ENCODE data around the gene PRR20G. TPM values are rescaled to one million over a fixed set of nuclear protein-coding genes. Genes with fewer than 3 reads are reported as not detected.

Gene PRR20G
- total RNA-seq, 1 donor from 2014 or later = not detected

DNA sequence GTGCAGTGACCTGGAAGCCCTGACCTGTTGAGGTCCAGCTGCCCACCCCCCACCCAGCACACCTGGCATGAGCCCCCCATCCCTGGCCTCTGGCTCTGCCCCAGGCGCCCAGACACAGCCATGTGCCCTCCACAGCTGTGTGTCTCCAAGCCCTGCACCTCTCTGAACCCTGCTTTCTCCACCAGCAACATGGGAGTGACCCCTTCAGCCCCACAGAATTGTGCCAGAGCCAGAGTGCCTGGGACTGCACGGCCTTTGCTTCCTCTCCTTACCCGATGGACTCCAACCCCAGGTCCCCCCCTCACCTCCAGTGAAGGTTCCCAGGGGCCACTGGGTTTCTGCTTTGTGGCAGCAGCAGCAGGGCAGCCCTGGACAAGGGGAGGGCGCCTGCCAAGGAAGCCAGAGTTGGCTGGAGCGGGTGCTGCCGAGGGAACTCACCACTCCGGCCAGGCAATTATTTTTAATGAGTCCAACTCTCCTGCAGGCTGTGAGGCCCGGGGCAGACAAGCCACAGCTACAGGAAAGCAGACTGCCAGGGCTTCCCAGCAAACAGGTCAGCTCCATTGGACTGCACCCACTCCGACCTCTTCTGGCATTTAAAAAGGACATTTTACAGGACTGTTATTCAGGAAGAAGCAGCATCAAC, 24.1 kb downstream of the PRR20G start:
- no peak for DNase-seq (ENCODE audit: low spot score)

DNA sequence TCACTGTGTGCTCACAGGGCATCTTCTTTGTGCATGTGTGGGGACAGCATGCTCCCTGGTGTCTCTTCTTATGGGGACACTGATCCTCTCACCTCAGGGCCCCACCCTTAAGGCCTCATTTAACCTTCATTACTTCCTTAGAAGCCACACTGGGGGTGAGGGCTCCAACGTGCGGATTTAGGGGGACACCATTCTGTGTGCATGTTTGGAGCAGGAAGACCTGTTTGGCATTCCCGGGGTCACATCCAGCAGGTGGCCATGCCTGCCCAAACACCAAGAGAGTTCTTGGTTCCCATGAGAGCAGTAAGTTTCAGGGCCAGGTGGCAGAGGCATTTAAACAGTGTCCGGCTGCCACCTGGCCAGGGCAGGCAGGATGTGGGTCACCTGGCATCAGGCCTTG, 24.8 kb downstream of the PRR20G start:
- DNase-seq (ENCODE audit: low spot score) = no peak

DNA sequence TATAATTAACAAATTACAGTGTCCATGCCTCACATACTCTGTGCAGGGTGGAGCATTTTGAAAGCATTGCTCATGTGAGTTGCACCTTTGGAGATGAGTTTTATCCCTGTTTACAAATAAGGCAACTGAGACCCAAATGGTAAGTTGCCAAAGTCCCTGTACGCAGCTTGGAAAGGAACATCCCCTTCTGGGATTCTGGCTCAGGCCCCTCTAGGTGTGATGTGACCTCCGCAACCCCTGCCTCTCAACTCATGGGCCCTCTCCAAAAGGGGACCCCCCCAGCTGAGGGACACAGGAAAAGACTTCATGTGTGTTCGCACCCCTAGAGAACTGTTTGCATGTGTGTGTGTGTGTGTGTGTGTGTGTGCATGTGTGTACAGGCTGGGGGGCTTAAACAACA, 25.3 kb downstream of the PRR20G start:
- DNase-seq (ENCODE audit: low spot score) = no peak

DNA sequence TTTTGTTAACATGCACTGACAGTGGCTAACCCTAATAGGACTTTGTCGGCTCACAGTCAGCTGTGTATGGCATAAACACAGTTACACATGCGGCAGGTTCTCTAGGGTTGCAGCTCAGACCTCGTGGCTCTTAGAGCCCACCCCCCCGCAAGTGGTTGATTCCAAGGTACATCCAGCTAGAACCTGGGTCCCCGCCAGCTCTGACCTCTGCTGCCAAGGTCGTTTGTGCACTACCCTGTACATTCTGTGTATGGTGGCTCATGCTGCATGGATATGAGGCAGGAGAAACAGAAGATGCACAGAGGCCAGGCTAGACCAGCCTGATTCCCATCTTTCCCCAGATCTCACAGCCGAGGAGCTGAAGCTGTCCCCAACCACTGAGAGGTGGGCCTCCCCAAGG, 25.9 kb downstream of the PRR20G start:
- no peak for DNase-seq (ENCODE audit: low spot score)

DNA sequence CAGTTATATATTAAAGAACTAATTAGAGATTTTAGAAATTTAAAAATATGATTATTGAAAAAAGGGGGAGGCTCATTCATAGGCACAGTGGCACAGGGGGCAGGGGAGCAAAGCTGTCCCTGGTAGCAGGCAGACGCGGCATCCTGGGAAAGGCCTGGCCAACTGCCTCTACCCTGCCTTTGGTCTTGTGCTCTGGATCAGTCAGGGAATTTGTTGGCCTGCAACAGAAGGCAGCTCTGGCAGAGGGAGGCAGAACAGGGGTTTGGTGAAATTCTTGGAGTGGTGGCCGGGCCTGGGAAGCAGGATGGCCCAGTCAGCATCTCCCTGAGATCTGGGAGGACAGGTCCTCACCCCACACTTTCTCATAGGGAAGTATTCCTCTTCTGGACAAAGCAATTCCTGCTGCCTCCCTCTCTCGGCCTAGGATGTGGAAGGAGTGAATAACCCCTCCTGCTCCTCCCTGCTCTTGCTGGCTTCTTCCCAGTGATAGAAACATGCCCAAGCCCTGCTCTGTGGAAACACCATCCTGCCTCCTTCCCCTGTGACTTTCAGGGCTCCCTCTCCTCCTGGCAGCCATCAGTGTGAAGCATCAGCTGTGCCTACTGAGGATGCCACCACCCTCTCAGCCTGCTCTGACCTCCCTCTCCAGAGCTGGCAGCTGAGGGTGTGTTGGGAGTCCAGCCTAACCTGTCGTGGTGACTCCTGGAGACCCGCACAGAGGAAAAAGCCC, 26.9 kb downstream of the PRR20G start:
- no peak for DNase-seq (ENCODE audit: low spot score)

DNA sequence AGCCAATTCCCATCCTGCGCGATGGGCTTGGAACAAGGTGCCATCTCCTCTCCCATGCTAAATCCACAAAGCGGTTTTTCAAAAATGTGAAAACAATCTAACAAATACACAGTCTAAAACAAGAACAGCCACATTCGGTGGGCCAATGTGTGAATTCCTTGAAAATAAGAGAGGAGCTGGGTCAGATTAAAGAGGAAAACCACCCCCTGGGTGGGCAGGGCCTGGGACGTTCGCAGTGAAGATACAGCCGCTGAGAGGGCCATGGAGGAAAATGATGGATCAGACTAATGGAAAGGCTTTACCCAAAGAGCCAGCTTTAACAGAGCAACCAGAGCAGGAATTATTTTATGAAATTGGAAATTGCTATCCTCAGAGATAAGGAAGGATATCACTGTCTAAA, 27.4 kb downstream of the PRR20G start:
- DNase-seq (ENCODE audit: low spot score) = no peak

DNA sequence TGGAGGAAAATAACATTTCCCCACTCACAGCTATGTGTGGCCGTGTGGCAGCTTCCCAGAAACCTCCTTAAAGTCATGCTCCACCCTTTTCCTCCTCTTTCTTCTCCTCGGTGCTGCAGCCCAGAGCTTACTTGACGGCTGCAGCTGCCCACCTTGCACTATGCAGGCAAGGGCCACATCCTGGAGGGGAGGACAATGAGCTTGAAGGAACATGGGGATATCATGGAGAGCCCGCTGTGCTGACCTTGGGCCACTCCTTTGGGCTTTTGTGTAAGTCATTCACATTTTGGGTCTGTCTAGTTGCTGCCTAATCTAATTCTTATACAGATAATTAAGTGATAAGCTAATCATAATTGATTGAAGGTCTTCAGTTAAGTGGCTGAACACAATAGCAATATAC, 28.0 kb downstream of the PRR20G start:
- no peak for DNase-seq (ENCODE audit: low spot score)

DNA sequence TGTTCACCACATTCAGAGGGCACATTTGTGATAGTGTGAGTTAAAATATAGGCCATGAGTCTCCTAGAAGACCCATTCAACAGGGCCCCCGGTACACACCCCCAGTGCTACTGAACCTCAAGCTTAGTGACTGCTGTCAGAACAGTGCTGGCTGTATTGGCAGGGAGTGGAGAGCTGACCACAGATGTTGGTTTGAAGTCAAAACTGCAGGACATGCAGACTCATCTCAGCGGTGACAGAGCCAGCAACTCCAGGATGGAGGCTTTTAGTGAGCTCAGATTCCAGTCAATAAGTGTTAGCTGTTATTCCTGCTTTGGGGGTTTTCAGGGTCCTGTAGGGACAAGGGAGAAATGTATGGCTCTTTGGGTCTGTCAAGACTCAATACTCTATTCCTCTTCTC, 29.1 kb downstream of the PRR20G start:
- DNase-seq (ENCODE audit: low spot score) = no peak

DNA sequence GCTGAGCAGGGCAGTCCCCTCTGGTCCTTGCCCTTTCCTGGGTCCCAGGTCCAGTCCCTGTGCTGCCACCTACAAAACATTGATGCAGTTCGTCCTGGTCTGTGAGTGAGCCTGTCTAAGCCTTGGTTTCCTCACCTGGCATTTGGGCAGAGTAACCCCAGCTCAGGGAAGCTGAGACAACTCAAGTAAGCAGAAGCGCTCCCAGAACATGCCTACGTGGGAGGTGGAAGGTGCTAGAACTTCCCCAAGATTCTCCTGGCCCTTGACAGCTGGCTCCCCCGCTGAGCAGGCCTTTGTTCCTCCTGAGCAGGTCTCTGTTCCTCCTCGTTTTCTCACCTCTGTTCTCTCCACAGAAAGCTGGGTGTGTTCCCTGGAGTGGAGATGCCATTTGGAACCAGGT, 30.5 kb downstream of the PRR20G start:
- DNase-seq (ENCODE audit: low spot score) = no peak

DNA sequence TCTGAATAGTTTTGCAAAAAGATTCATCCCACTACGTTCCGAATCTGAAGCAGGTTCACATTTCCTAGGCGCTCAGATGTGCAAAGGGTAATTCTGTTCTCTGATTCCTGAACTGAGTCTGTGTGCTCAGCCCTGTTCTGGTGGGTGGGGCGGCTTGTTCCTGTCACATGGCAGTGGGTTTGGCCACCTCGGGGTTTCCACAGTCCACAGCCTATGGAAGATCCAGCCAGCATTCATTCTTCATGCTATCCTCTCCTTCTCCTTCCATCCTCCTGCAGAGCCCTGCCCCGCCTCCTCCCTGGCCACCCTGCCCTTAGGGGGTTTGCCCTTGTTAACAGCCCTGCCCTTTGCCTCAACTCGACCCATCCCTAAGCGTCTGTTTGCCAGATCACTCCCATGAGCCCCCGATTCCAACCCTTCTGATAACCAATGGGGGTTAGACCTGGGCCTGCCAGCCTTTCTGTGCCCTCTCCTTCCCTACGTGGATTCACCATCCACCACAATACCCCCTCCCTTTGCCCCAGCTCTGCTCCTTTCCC, 31.0 kb downstream of the PRR20G start:
- no peak for DNase-seq (ENCODE audit: low spot score)

DNA sequence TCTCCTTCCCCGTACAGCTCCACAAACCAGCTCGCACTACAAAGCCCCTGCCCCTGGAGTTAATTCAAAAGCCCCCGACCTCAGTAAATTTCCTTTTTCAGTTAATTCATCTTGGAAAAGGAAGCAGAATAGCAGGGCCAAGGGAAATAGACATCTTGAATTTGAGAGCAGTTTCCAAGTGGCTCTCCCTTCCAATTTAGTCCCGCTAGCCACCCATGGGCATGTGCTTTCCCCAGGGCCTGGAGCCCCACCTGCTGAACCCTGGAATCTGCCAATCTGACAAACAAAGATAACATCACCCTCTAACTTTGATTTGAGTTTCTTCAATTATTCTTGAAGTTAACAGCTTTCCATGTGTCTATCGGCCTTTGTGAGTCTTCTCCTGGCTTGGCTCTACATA, 31.7 kb downstream of the PRR20G start:
- DNase-seq (ENCODE audit: low spot score) = no peak

DNA sequence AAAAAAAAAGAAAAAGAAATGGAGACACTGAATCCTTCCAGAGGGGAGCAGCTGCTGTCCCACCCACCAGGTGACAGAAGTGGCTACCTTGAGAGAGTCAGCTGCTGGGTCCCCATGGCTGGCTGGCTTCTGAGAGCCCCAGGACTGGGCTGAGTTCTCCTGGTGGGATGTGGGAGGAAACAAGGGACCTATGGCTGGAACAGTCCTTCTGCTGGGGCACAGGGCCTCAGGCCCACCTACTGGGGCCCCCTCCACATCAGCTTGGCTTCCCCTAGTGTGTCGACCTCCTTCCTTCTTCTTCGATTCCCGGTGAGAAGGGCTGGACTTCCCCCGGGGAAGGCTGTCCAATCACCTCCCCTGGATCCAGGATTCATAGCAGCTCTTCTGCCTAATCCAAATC, 32.3 kb downstream of the PRR20G start:
- DNase-seq (ENCODE audit: low spot score) = no peak

DNA sequence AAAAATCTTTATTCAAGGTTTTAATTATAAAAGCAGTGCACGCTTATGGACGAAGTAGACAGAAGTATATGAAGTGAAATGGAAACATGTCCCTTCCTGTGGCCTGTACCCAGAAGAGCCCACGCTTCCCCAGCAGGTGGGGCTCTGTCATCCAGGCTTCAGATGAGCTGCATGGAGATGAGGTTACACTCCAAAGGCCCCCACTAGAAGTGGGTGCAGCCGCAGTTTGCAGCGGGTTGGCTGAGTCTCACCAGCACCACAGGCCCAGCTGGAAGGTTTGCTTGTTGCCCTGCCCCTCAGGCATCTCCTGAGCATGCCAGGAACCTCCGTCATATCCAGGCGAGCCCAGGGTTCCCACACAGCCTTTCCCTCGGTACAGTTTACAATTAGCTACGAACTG, 33.1 kb downstream of the PRR20G start:
- no peak for DNase-seq (ENCODE audit: low spot score)

DNA sequence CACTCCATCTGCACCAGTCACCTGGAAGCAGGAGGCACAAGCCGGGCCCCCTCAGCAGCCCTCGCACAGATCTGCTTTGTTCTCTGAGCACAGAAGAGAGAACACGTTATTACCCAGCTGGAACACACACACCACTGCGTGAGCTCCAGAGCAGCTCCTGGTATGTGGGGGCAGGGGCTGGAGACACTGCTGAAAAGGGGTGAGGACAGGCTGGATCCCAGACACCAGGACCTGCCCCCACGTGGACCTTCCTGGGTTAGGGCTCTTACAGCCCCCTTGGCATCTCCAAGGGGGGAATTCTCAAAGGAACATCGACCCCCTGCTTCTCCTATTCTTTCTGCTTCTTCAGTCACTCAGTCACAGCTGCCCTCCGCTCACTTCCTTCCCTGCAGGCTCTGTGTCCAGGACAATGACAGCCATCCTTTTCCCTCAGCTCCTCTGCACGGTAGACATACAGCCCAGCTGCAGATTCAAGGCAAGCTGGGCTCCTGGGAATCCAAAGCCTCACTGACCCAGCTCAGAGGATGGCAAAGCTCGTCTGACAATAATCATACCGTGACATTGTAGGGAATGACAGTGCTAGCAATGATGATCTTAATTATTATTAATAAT, 33.7 kb downstream of the PRR20G start:
- no peak for DNase-seq (ENCODE audit: low spot score)

DNA sequence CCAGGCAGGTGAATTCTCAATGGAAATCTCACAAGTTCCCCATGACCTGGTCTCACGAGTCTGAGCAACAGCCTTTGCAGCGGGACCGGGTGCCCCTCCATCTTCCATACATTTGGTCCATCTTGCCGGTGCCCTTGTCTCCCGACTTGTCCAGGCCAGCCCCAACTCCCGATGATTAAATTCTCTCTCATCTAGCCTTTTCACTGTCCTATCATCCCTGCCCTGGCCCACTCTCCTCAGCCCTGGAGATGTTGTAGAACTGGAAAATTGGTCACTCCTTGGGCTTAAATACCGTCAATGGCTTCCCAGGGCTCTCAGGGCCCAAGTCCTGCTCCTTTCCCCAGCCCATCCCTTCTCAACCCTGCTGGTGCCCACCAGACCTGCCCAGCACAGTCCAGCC, 34.4 kb downstream of the PRR20G start:
- DNase-seq (ENCODE audit: low spot score) = no peak

DNA sequence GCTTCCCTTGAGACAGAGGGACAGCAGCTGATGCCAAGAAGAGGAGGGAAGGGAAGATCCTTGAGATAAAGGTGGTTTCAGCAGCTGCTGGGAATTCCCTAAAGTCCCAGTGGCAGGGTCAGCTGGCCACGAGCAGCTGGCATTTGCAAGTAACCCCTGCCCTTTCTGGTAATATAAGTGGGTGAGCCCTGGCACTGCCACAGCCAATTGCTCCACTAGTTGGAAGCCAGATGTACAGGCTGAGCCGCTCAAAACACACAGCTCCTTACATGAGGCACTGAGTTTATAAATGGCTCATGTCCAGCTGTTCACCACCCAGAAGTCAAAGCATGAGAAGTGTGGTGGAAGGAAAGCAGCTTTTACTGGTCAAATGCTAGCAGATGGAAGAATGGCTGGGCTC, 35.4 kb downstream of the PRR20G start:
- DNase-seq (ENCODE audit: low spot score) = no peak

DNA sequence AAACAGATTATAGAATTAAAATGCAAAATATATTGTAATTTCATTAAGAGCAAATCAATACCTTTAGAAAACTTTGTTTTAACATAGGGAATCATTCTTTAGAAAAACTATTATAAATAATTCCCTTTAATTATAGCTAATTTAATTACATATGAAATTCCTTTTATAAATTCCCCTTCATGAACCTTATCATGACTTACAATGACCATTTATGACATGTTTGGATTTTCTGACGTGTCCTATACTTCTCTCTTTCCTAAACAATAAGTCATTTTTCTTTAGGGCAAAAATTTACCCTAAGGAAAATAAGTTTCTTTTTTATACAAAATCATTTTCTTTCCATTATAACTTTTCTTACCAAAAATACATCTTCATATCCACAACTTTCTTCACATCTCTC, 37.8 kb downstream of the PRR20G start:
- DNase-seq (ENCODE audit: low spot score) = no peak

DNA sequence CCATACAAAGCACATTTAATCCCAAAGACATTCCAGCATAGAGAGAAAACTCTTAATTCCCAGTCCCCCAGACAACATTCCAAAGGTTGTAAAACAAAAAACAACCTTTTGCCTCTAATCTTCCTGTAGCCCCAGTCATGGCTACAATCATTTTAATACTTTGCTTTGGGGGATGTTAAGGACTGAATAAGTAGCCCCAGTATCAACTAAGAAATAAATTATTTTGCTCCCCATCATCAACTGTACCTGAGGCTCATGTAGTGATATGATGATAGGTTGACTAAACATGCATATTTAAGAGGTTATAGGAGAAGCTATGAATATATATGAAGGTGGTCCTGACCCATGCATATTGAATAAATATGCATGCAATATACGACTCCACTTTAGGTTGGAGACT, 40.6 kb downstream of the PRR20G start:
- no peak for DNase-seq (ENCODE audit: low spot score)

DNA sequence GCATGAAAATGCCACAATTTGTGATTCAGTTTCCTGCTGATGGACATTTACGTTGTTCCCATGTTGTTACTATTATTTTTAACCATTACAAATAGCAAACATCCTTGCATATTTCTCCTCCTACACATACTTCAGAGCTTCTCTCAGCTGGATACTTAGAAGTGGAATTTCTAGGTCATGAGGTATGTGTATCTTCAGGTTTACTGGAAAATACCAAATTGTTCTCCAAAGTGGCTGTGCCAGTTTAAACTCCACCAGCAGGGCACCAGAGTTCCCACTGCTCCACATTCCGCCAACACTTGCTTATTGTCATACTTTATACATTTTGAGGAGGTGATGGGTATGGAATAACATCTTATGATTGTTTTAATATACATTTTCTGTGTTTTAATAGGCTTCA, 49.2 kb downstream of the PRR20G start:
- DNase-seq (ENCODE audit: low spot score) = no peak

DNA sequence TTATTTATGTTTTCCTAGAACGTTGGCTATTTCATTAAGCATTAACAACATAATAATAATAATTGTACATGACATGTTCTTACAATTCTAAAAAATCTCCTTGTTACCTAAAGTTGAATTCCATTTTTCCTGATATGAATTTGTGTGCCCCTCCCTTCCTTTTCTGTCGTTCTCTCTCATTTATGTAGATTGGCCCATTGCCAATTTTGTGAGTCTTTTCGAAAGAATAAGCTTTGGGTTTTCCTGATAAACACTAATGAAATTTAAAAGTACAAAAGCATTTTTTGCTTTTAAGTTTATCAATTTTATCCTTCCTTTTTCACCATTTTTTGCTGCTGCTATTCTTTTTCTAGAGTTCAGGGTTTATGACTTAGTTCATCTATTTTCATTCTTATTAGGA, 50.0 kb downstream of the PRR20G start:
- DNase-seq (ENCODE audit: low spot score) = no peak

DNA sequence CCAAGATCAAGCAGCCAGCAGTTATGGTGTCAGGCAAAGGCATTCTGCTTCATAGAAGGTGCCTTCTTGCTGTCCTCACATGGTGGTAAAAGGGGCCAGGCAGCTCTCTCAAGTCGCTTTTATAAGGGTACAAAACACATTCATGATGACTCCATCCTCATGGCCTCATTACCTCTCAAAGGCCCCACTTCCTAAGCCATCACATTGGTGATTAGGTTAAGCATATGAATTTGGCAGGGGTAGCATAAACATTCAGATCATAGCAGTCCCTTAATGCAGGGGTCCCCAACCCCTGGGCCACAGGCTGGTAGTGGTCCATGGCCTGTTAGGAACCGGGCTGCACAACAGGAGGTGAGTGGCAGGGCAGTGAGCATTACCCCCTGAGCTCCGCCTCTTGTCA, 52.1 kb downstream of the PRR20G start:
- no peak for DNase-seq (ENCODE audit: low spot score)

DNA sequence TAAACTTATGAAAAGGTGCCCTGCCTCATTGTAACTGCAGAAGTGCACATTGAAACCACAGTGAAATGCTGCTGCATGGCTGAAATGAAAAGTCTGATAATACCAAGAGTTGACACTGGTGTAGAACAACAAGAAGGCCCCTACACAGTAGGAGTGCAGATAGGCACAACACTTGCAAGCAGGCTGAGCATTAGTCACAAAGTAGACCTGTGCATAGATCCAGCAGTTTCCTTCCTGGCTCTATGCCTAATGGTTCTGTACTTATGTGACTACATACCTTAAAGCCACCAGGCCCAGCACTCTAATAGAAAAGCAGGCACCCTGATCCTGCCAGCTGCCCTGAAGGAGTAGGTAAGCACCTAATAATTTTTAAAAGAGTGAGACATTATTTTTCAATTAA, 53.1 kb downstream of the PRR20G start:
- DNase-seq (ENCODE audit: low spot score) = no peak

Measured in ureter (tissue), 1 donor.